Breast epithelium (tissue), 3 donors: ENCODE results near the gene MORC1.

Experiments used
- CTCF ChIP-seq, 3 donors: fragments of 450-650 bp; IDR thresholded peaks; one replicate each; pipeline ENCODE4 v1.5.1; 2016 to 2017; ENCODE audit warnings: antibody characterized with exemption in 3 of 3, mild to moderate bottlenecking in 3 of 3, moderate library complexity in 3 of 3
- POLR2A ChIP-seq: fragments of 450-650 bp; IDR thresholded peaks from one replicate; pipeline ENCODE4 v1.6.1; 2016; ENCODE audit warnings: antibody characterized with exemption, mild to moderate bottlenecking, moderate library complexity
- POLR2AphosphoS5 ChIP-seq, 3 donors: sonication (generic); formaldehyde crosslinking; IDR thresholded peaks; one replicate each; pipeline ENCODE4 v1.6.1; 2017; ENCODE audit warnings: antibody characterized with exemption in 3 of 3

DNA sequence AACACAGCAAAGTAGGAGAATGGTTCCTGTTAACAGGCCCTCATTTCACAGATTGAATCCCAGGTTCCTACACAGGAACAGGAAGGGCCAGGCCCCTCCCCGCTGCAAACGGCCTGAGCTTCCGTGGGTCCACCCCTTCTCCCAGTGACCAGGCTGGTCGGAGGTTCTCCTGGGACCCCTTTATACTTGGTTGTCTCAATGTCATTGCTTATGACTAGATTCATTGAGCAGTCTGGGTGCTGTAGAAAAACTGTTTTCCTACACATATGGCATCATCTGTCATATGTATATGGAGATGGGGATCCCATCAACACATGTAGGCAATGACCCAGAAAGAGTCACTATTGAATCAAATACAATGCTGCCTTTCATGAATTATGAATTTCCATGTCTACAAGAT, 22.4 kb upstream of the MORC1 start:
- TF ChIP-seq CTCF (IDR thresholded peaks at IDR 0.05) (no peak), POLR2A (no peak), POLR2AphosphoS5 (IDR thresholded peaks at IDR 0.05) (no peak)
